MM.1S (cell line): ENCODE results near the gene AJM1.

Experiments
- DNase-seq: peaks from one replicate; pipeline ENCODE4 v3.0.0-alpha.2; 2015
- H2AFZ ChIP-seq: fragments of 300-600 bp; sonication (generic); 2 replicates; pipeline ENCODE4 v1.6.0; 2016; ENCODE audit warnings: antibody characterized with exemption, low read length
- H3F3A ChIP-seq: fragments of 300-600 bp; sonication (generic); 2 replicates; pipeline ENCODE4 v1.6.1; 2016; ENCODE audit warnings: mild to moderate bottlenecking, antibody characterized with exemption, low read length, moderate library complexity, mixed read lengths; ENCODE audit not compliant: insufficient read depth
- H3K27ac ChIP-seq: fragments of 300-600 bp; sonication (generic); 2 replicates; pipeline ENCODE4 v1.5.1; 2016; ENCODE audit warnings: mild to moderate bottlenecking, low read length
- H3K27me3 ChIP-seq: fragments of 300-600 bp; sonication (generic); replicated peaks from 2 replicates; pipeline ENCODE4 v1.6.0; 2016; ENCODE audit warnings: low read length; ENCODE audit not compliant: insufficient read depth
- H3K36me3 ChIP-seq: fragments of 300-600 bp; sonication (generic); replicated peaks from 2 replicates; pipeline ENCODE4 v1.6.1; 2016; ENCODE audit warnings: mild to moderate bottlenecking, low read length, mixed read lengths; ENCODE audit not compliant: insufficient read depth
- H3K4me1 ChIP-seq: fragments of 300-600 bp; sonication (generic); 2 replicates; pipeline ENCODE4 v1.6.1; 2016; ENCODE audit warnings: low read length, mixed read lengths
- H3K4me2 ChIP-seq: fragments of 300-600 bp; sonication (generic); 2 replicates; pipeline ENCODE4 v1.6.0; 2016; ENCODE audit warnings: low read depth, low read length
- H3K4me3 ChIP-seq: fragments of 300-600 bp; sonication (generic); 2 replicates; pipeline ENCODE4 v1.5.1; 2016; ENCODE audit warnings: low read length, mixed read lengths
- H3K79me2 ChIP-seq: fragments of 300-600 bp; sonication (generic); 2 replicates; pipeline ENCODE4 v1.6.1; 2016; ENCODE audit warnings: mixed run types, low read length, mixed read lengths
- H3K9ac ChIP-seq: fragments of 300-600 bp; sonication (generic); 2 replicates; pipeline ENCODE4 v1.6.1; 2016; ENCODE audit warnings: low read length, mixed read lengths
- H3K9me2 ChIP-seq: fragments of 300-600 bp; sonication (generic); replicated peaks from 2 replicates; pipeline ENCODE4 v1.6.1; 2016; ENCODE audit warnings: mild to moderate bottlenecking, low read length, mixed read lengths; ENCODE audit not compliant: insufficient read depth
- H3K9me3 ChIP-seq: fragments of 300-600 bp; sonication (generic); replicated peaks from 2 replicates; pipeline ENCODE4 v1.6.1; 2016; ENCODE audit warnings: mild to moderate bottlenecking, low read length, mixed read lengths; ENCODE audit not compliant: insufficient read depth
- H4K20me1 ChIP-seq: fragments of 300-600 bp; sonication (generic); 2 replicates; pipeline ENCODE4 v1.6.1; 2016; ENCODE audit warnings: mild to moderate bottlenecking, low read length, moderate library complexity, mixed read lengths; ENCODE audit not compliant: insufficient read depth
- CTCF ChIP-seq: fragments of 300-600 bp; sonication (generic); IDR thresholded peaks from 2 replicates; pipeline ENCODE4 v1.5.1; 2016; ENCODE audit warnings: antibody characterized with exemption, low read length, mixed read lengths
- EZH2 ChIP-seq: fragments of 300-600 bp; sonication (generic); optimal IDR thresholded peaks from 2 replicates; pipeline ENCODE3; 2017; ENCODE audit warnings: low read depth, mild to moderate bottlenecking, antibody characterized with exemption, low read length, mixed read lengths
- EZH2phosphoT487 ChIP-seq: fragments of 300-600 bp; sonication (generic); IDR thresholded peaks from 2 replicates; pipeline ENCODE4 v1.6.1; 2018; ENCODE audit warnings: antibody characterized with exemption, low read length

AJM1 gene

GRCh38 chr9:136857581-136858412 is 15.5 kb downstream of the AJM1 start:
- no peaks in the 10 kb centered on the region for H3K27me3 ChIP-seq
- H3K9ac ChIP-seq, result no peak overlapping the region
- peaks cover 5% of the 10 kb centered on the region; the same call in 1 of the 2 replicates for H3K79me2 ChIP-seq
- DNase-seq, result no peak
- H3K9me3 ChIP-seq, result no peaks in the 10 kb centered on the region
- H3K27ac ChIP-seq, result no peak overlapping the region
- no peaks in the 10 kb centered on the region for H3K9me2 ChIP-seq
- H3K4me1 ChIP-seq, result no peaks in the 10 kb centered on the region
- no peaks in the 10 kb centered on the region for H3F3A ChIP-seq
- no peak overlapping the region for H2AFZ ChIP-seq
- H3K4me2 ChIP-seq, result no peak overlapping the region
- H4K20me1 ChIP-seq, result no peaks in the 10 kb centered on the region
- H3K4me3 ChIP-seq, result no peak overlapping the region
- H3K36me3 ChIP-seq, result no peaks in the 10 kb centered on the region
- no peak for TF ChIP-seq EZH2
- TF ChIP-seq EZH2phosphoT487, result no peak
- no peak for TF ChIP-seq CTCF

- Histone ChIP-seq H4K20me1 (no peaks in the 10 kb centered on the region), H3K36me3 (no peaks in the 10 kb centered on the region; the same call in 1 of the 2 replicates), H3K9me3 (no peaks in the 10 kb centered on the region), H3K4me2 (no peak overlapping the region), H3K27me3 (no peaks in the 10 kb centered on the region), H3K9ac (no peak overlapping the region), H3K9me2 (no peaks in the 10 kb centered on the region), H3F3A (no peaks in the 10 kb centered on the region), H3K79me2 (peaks cover 11% of the 10 kb centered on the region), H2AFZ (no peak overlapping the region), H3K4me1 (no peaks in the 10 kb centered on the region), H3K4me3 (no peak overlapping the region), H3K27ac (no peak overlapping the region)
- no peak for DNase-seq
- TF ChIP-seq CTCF (no peak), EZH2 (no peak), EZH2phosphoT487 (no peak)
Observed at GRCh38 chr9:136858452-136858843, 16.2 kb downstream of the AJM1 start.

GRCh38 chr9:136858844-136859757 is 16.8 kb downstream of the AJM1 start:
- Histone ChIP-seq H3K27me3 (no peaks in the 10 kb centered on the region), H3K4me1 (no peaks in the 10 kb centered on the region), H3K9me2 (no peaks in the 10 kb centered on the region), H3K36me3 (no peaks in the 10 kb centered on the region; the same call in 1 of the 2 replicates), H3K27ac (no peak overlapping the region), H3K9me3 (no peaks in the 10 kb centered on the region), H4K20me1 (no peaks in the 10 kb centered on the region), H2AFZ (no peak overlapping the region), H3K9ac (no peak overlapping the region), H3K79me2 (peaks cover 18% of the 10 kb centered on the region), H3K4me3 (no peak overlapping the region), H3F3A (no peaks in the 10 kb centered on the region), H3K4me2 (no peak overlapping the region)
- TF ChIP-seq EZH2phosphoT487 (no peak), EZH2 (no peak)
- DNase-seq, result no peak
